ENCODE results near the gene SPATA12. TPM values are rescaled to one million over a fixed set of nuclear protein-coding genes. Genes with fewer than 3 reads are reported as not detected.

SPATA12 gene, protein sequence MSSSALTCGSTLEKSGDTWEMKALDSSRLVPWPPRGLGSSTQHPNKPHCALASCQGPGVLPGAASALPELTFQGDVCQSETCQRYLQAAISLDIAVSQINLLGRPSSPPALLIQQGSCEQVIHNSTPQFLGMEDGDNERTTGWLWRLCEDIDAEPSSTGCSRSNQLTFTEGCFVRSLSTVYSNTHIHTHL
- total RNA-seq, result 0.14 TPM in 1 of 2 replicates, not detected in the other
- polyA plus RNA-seq, result 0.13 and 0.18 TPM in 2 replicates
- polyA plus RNA-seq (2011; cell fraction: cytosol; rRNA removed), result 0.13 and 0.14 TPM in 2 replicates
- polyA plus RNA-seq (2011; cell fraction: nucleus; rRNA removed), result 0.17 and 0.20 TPM in 2 replicates
- 0.11 and 0.20 TPM in 2 replicates for polyA plus RNA-seq (2012)
- polyA minus RNA-seq, result 0.22 TPM in 1 of 2 replicates, not detected in the other
- polyA minus RNA-seq (2011; cell fraction: cytosol; rRNA and poly(A)+ RNA removed), result not detected
- not detected in 2 replicates for polyA minus RNA-seq (2011; cell fraction: nucleus; rRNA and poly(A)+ RNA removed)
- Bru-seq, nascent RNA, result percentile 30 among the genes with signal in this experiment
- percentile 21 among the genes with signal in this experiment for BruChase-seq, experiment 1, labeled RNA remaining after a 6-hour chase
- BruChase-seq, experiment 2, labeled RNA remaining after a 2-hour chase, result percentile 15 among the genes with signal in this experiment
- long read RNA-seq, partial matches to known transcripts, result 0 of 1 reads
- long read RNA-seq, other reads (novel, unspliced or antisense), result 1 of 1 reads

DNA sequence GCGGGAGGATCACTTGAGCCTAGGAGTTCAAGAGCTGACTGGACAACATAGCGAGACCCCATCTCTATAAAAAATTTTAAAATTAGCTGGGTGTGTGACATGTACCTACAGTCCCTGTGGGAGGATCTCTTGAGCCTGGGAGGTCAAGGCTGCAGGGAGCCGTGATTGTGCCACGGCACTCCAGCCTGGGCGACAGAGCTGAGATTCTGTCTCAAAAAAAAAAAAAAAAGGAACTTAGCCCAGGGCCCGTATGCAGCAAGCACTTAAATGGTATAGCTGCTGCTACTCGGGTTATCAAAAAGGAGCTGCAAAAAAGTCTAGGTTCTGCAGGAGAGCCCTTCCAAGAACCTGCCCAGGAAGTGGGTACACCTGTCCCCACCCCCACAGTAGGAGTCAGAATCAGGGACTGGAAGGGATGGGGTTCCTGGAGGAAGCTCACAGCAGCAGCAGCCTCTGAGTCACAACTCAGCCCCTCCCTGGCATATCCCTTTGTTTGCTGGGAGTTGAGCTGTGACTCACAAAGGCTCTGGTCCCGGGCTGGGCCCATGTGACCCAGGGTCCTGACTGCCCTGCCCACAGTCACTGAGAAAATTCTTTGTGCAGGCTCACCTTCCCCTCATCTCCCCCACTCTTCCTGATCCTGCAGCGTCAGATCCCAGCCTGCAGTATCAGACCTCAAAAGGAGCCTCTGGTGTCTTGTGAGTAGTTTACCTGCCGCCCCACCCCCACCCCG lies at the start of gene SPATA12:
TSS of gene SPATA12 (plus strand) at position 576 of the 733 bp plus-strand sequence. CDS start 13,031 bp downstream, outside the sequence.
- Histone ChIP-seq H2AFZ (ENCODE audit: low read depth, low read length) (peak within 1 kb of the TSS; percentile 30), H3K27me3 (ENCODE audit: control insufficient read depth in 2 of 2, insufficient read depth in 2 of 2, low read length in 2 of 2) (no peaks in the 10 kb centered on the region), H3K79me2 (ENCODE audit: control insufficient read depth, insufficient read depth, low read length) (no peaks in the 10 kb centered on the region), H3K4me2 (ENCODE audit: insufficient read depth, low read length) (peak within 1 kb of the TSS; percentile 31), H4K20me1 (replicated peaks; ENCODE audit: control insufficient read depth, extremely low read depth, insufficient read depth, low read length) (no peaks in the 10 kb centered on the region), H3K9me1 (replicated peaks; ENCODE audit: control insufficient read depth, extremely low read depth, insufficient read depth, low read length) (no peaks in the 10 kb centered on the region), H3K9ac (replicated peaks; ENCODE audit: extremely low read depth, insufficient read depth, low read length) (no peak within 1 kb of the TSS), H3K27ac (ENCODE audit: insufficient read depth, low read depth, low read length) (peak within 1 kb of the TSS; percentile 25), H3K4me3 (replicated peaks in 1 of 3; ENCODE audit: insufficient read depth in 1 of 3, low read depth in 1 of 3, low read length in 3 of 3) (no peak within 1 kb of the TSS), H3K4me1 (ENCODE audit: control insufficient read depth, extremely low read depth, insufficient read depth, low read length) (peaks cover 23% of the 10 kb centered on the region), H3K36me3 (ENCODE audit: control insufficient read depth in 2 of 2, extremely low read depth in 1 of 2, insufficient read depth in 2 of 2, low read length in 2 of 2) (no peaks in the 10 kb centered on the region), H3K9me3 (replicated peaks; ENCODE audit: control insufficient read depth, insufficient read depth, low read length) (no peaks in the 10 kb centered on the region)
- intact Hi-C loops (cut with micrococcal nuclease), result loop anchor here (2.0 to 5.0 kb wide), 2 partner anchors 19 to 53 kb away; no protein-coding TSS in a partner anchor
- no TSS peak for BruUV-seq (replicated peaks)
- ChIA-PET POLR2A (no interaction called here), CTCF (interaction anchor here (0.6 to 1.5 kb wide), 7 partner anchors 8 to 261 kb away, joined by 3 to 8 read pairs (median 3); no protein-coding TSS in a partner anchor)
- FAIRE-seq, result peak; percentile 99
- DNase-seq (ENCODE audit: low read depth, low spot score), result peak; percentile 95
- dilution Hi-C loops (cut with MboI; ENCODE audit: extremely low pct_ligation_motif_present, low sequenced_read_pairs), result no loop called here
- TF ChIP-seq POLR2AphosphoS5 (IDR thresholded peaks at IDR 0.05; ENCODE audit: insufficient read depth, low read depth, low read length) (peak; percentile 54), JUN (IDR thresholded peaks at IDR 0.05; ENCODE audit: borderline replicate concordance, insufficient read depth, insufficient read length, low read depth) (peak; percentile 80), FOS (IDR thresholded peaks at IDR 0.05; ENCODE audit: borderline replicate concordance, insufficient read depth, low read length) (peak; percentile 98), EZH2 (IDR thresholded peaks at IDR 0.05; ENCODE audit: borderline replicate concordance, low read depth, low read length, severe bottlenecking) (no peak), MYC (IDR thresholded peaks at IDR 0.05; ENCODE audit: low read depth, low read length) (no peak), GATA2 (IDR thresholded peaks at IDR 0.05; ENCODE audit: insufficient read depth, insufficient read length, low read depth, low read length) (peak; percentile 19), POLR2A (IDR thresholded peaks at IDR 0.05; ENCODE audit: low read depth, low read length) (no peak)
- TF ChIP-seq, protein P1, sequence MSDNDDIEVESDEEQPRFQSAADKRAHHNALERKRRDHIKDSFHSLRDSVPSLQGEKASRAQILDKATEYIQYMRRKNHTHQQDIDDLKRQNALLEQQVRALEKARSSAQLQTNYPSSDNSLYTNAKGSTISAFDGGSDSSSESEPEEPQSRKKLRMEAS (IDR thresholded peaks at IDR 0.05; ENCODE audit: insufficient read depth, insufficient read length), result peak; percentile 75
- TF ChIP-seq, protein P2, sequence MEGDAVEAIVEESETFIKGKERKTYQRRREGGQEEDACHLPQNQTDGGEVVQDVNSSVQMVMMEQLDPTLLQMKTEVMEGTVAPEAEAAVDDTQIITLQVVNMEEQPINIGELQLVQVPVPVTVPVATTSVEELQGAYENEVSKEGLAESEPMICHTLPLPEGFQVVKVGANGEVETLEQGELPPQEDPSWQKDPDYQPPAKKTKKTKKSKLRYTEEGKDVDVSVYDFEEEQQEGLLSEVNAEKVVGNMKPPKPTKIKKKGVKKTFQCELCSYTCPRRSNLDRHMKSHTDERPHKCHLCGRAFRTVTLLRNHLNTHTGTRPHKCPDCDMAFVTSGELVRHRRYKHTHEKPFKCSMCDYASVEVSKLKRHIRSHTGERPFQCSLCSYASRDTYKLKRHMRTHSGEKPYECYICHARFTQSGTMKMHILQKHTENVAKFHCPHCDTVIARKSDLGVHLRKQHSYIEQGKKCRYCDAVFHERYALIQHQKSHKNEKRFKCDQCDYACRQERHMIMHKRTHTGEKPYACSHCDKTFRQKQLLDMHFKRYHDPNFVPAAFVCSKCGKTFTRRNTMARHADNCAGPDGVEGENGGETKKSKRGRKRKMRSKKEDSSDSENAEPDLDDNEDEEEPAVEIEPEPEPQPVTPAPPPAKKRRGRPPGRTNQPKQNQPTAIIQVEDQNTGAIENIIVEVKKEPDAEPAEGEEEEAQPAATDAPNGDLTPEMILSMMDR (IDR thresholded peaks at IDR 0.05; ENCODE audit: extremely low read depth in 1 of 2, insufficient read depth in 1 of 2, low read depth in 1 of 2, low read length in 2 of 2), result no peak

Data from endothelial cell of umbilical vein (primary cell).